ENCODE measurements around the gene NCAN.

NCAN gene

DNA sequence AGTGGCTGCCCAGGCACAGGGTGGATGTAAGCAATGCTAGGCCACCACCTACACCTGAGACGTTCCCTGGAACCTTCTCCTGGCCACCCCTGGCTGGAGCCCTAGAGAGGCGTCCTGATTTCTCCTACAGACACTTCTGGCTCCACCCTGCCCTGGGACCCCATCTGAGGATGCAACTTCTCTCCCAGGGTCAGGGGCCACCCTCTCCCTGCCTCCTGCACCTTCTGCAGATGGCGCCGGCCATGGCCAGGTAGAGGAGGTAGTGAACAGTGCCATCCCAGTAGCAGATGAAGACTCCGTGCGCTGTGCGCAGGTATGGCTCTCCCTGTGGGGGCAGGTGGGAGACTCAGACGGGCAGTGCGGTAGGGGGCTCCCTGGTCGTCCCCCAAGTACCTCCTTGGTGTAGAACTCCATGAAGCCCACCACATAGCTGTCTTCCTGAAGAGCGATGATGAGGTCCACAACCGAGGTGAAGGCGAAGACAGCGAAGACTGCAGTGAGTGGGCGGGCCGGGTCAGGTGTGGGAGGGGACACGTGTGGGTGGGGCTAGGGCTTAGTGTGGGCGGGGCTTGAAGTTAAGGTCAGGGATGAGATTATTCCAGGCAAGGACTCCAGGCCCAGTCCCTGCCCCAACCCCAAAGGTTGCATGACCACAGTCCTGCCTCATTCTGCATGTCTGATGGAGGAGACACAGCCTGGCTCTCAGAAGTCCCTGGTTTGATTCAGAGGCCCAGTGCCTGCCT, 58.4 kb downstream of the NCAN start:
- Histone ChIP-seq H3K27me3 (ENCODE audit: insufficient read depth, poor library complexity, severe bottlenecking) (no peaks in the 10 kb centered on the region), H3K4me3 (replicated peaks; ENCODE audit: insufficient read depth, low read length) (no peak overlapping the region), H3K27ac (replicated peaks) (no peak overlapping the region)
- DNase-seq (ENCODE audit: low read depth in 1 of 2, low spot score in 1 of 2) = no peak
- TF ChIP-seq, protein P1, sequence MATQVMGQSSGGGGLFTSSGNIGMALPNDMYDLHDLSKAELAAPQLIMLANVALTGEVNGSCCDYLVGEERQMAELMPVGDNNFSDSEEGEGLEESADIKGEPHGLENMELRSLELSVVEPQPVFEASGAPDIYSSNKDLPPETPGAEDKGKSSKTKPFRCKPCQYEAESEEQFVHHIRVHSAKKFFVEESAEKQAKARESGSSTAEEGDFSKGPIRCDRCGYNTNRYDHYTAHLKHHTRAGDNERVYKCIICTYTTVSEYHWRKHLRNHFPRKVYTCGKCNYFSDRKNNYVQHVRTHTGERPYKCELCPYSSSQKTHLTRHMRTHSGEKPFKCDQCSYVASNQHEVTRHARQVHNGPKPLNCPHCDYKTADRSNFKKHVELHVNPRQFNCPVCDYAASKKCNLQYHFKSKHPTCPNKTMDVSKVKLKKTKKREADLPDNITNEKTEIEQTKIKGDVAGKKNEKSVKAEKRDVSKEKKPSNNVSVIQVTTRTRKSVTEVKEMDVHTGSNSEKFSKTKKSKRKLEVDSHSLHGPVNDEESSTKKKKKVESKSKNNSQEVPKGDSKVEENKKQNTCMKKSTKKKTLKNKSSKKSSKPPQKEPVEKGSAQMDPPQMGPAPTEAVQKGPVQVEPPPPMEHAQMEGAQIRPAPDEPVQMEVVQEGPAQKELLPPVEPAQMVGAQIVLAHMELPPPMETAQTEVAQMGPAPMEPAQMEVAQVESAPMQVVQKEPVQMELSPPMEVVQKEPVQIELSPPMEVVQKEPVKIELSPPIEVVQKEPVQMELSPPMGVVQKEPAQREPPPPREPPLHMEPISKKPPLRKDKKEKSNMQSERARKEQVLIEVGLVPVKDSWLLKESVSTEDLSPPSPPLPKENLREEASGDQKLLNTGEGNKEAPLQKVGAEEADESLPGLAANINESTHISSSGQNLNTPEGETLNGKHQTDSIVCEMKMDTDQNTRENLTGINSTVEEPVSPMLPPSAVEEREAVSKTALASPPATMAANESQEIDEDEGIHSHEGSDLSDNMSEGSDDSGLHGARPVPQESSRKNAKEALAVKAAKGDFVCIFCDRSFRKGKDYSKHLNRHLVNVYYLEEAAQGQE (IDR thresholded peaks at IDR 0.05; ENCODE audit: insufficient replicate concordance, low read depth) = no peak
- no peak for TF ChIP-seq GABPA (IDR thresholded peaks at IDR 0.05; ENCODE audit: low read depth)
- TF ChIP-seq POLR2AphosphoS5 (IDR thresholded peaks at IDR 0.05; ENCODE audit: low read depth) = no peak
- TF ChIP-seq, protein P2, sequence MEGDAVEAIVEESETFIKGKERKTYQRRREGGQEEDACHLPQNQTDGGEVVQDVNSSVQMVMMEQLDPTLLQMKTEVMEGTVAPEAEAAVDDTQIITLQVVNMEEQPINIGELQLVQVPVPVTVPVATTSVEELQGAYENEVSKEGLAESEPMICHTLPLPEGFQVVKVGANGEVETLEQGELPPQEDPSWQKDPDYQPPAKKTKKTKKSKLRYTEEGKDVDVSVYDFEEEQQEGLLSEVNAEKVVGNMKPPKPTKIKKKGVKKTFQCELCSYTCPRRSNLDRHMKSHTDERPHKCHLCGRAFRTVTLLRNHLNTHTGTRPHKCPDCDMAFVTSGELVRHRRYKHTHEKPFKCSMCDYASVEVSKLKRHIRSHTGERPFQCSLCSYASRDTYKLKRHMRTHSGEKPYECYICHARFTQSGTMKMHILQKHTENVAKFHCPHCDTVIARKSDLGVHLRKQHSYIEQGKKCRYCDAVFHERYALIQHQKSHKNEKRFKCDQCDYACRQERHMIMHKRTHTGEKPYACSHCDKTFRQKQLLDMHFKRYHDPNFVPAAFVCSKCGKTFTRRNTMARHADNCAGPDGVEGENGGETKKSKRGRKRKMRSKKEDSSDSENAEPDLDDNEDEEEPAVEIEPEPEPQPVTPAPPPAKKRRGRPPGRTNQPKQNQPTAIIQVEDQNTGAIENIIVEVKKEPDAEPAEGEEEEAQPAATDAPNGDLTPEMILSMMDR (IDR thresholded peaks at IDR 0.05; ENCODE audit: insufficient read depth, low read length) = no peak
- no peak for TF ChIP-seq SPI1 (IDR thresholded peaks at IDR 0.05; ENCODE audit: borderline replicate concordance, low read depth)

DNA sequence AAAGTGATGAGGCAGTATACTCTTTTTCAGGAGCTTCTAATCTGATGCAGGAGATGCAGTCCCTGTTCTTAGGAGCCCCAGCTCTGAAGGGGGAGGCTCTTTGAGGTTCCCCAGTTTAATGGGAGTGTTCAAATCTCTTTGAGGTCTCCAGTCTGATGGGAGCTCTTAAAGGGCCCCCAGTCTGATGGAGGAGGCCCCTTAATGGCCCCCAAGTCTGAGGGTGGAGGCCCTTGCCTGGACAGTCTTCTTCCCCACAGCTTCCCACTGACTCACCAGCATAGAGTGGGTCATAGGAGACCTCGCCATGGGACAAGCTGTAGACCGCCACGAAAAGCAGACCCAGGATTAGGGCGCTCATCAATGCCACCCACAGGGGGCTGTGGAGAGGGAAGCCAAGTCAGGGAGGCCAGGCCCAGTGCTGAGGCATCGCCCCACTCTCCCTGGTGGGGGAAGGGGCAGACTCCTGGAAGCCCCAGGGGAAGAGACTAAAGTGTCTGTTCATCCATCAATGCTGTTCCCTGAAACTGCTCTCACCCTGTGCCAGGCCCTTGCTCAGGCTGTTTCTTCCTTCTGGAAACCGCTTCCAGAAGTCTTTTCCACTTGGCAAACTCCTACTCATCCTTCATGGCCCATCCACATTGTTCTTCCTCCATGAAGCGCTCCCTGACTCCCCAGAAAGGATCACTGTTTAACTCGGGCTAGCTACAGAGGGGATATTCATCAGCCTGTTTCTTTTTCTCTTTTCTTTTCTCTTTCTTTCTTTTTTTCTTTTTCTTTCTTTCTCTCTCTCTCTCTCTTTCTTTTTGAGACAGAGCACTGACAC, 59.2 kb downstream of the NCAN start:
- no peak overlapping the region for H3K27ac ChIP-seq (replicated peaks)
- no peaks in the 10 kb centered on the region for H3K27me3 ChIP-seq (ENCODE audit: insufficient read depth, poor library complexity, severe bottlenecking)
- no peak overlapping the region for H3K4me3 ChIP-seq (replicated peaks; ENCODE audit: insufficient read depth, low read length)
- TF ChIP-seq, protein P1 (IDR thresholded peaks at IDR 0.05; ENCODE audit: insufficient replicate concordance, low read depth) = no peak
- no peak for TF ChIP-seq GABPA (IDR thresholded peaks at IDR 0.05; ENCODE audit: low read depth)
- TF ChIP-seq POLR2AphosphoS5 (IDR thresholded peaks at IDR 0.05; ENCODE audit: low read depth) = no peak
- TF ChIP-seq, protein P2 (IDR thresholded peaks at IDR 0.05; ENCODE audit: insufficient read depth, low read length) = no peak
- no peak for TF ChIP-seq SPI1 (IDR thresholded peaks at IDR 0.05; ENCODE audit: borderline replicate concordance, low read depth)
- no peak for DNase-seq (ENCODE audit: low read depth in 1 of 2, low spot score in 1 of 2)

DNA sequence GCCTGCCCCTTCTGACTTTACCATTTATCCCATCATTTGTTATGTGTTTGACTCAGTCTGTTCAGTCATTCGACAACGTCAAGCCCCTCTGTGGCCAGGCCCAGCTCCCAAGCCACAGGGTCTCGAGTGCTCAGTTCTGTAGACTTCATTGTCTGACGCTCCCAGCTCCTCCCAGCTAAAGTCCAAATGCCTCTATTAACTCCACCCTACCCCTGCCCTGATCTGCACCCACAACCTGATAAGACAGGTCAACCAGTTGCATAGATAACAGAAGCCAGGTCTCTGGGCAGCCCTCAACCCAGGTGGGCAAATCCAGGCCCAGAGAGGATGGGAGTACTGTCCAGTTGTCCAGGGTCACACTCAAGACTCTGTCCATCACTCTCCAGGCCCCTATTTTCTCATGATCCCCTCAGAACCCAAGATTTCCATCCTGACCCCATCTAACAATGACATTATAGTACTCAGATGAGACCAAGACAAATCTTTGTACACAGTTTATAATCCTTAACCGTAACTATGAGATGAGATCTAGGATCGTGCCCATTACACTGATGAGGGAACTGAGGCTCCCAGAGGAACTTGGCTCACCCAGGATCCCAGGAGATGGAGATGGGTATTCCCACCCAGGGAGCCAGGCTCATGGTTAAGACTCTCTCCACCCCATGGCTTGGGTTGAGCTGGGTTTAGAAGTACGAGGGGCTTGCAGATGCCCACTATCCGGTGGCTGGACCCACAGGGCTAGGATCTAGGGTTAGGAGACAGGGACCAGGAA, 60.3 kb downstream of the NCAN start:
- no peak overlapping the region for H3K27ac ChIP-seq (replicated peaks)

More for the DNA sequence above, 60.3 kb downstream of the NCAN start:
- Histone ChIP-seq H3K27me3 (ENCODE audit: insufficient read depth, poor library complexity, severe bottlenecking) (no peaks in the 10 kb centered on the region), H3K4me3 (replicated peaks; ENCODE audit: insufficient read depth, low read length) (no peak overlapping the region)
- TF ChIP-seq, protein P1 (IDR thresholded peaks at IDR 0.05; ENCODE audit: insufficient replicate concordance, low read depth) = no peak
- TF ChIP-seq SPI1 (IDR thresholded peaks at IDR 0.05; ENCODE audit: borderline replicate concordance, low read depth) = no peak
- TF ChIP-seq, protein P2 (IDR thresholded peaks at IDR 0.05; ENCODE audit: insufficient read depth, low read length) = no peak
- no peak for DNase-seq (ENCODE audit: low read depth in 1 of 2, low spot score in 1 of 2)

Data from HL-60 (cell line).